H9 (cell line): ENCODE data around the gene TBATA. TPM values are rescaled to one million over a fixed set of nuclear protein-coding genes. Genes with fewer than 3 reads are reported as not detected.

Source experiments
- DNase-seq: peaks from one replicate; pipeline ENCODE4 v3.0.0-alpha.2; 2017
- H2AFZ ChIP-seq: one replicate; pipeline ENCODE4 v1.6.1; 2013; ENCODE audit warnings: mild to moderate bottlenecking, low read length, control low read depth, moderate library complexity
- H2AK5ac ChIP-seq: 2 replicates; pipeline ENCODE4 v1.6.1; 2013; ENCODE audit warnings: low read length, control low read depth, mixed read lengths; ENCODE audit not compliant: insufficient read length
- H2BK120ac ChIP-seq: one replicate; pipeline ENCODE4 v1.6.1; 2013; ENCODE audit warnings: low read depth, mild to moderate bottlenecking, low read length, control low read depth, inconsistent platforms; ENCODE audit not compliant: poor library complexity, severe bottlenecking
- H2BK12ac ChIP-seq: 2 replicates; pipeline ENCODE4 v1.6.1; 2013; ENCODE audit warnings: low read length, control low read depth, mixed read lengths, low read depth; ENCODE audit not compliant: insufficient read length
- H2BK15ac ChIP-seq: 2 replicates; pipeline ENCODE4 v1.6.1; 2013; ENCODE audit warnings: low read depth, low read length, control low read depth
- H2BK20ac ChIP-seq: one replicate; pipeline ENCODE4 v1.6.1; 2013; ENCODE audit warnings: low read depth, mild to moderate bottlenecking, low read length, control low read depth, inconsistent platforms; ENCODE audit not compliant: poor library complexity, severe bottlenecking
- H2BK5ac ChIP-seq: 2 replicates; pipeline ENCODE4 v1.6.1; 2013; ENCODE audit warnings: low read length, control low read depth, mixed read lengths; ENCODE audit not compliant: insufficient read length
- H3K14ac ChIP-seq: 2 replicates; pipeline ENCODE4 v1.6.1; 2013; ENCODE audit warnings: low read length, control low read depth; ENCODE audit not compliant: insufficient read depth
- H3K18ac ChIP-seq: 2 replicates; pipeline ENCODE4 v1.6.1; 2013; ENCODE audit warnings: low read depth, mild to moderate bottlenecking, mixed read lengths, low read length, control low read depth; ENCODE audit not compliant: insufficient read length
- H3K23ac ChIP-seq: 2 replicates; pipeline ENCODE4 v1.6.1; 2013; ENCODE audit warnings: low read length, control low read depth, mixed read lengths, low read depth; ENCODE audit not compliant: insufficient read length
- H3K23me2 ChIP-seq: 2 replicates; pipeline ENCODE4 v1.6.1; 2013; ENCODE audit warnings: low read depth, mild to moderate bottlenecking, mixed read lengths, low read length, control low read depth; ENCODE audit not compliant: insufficient read length, poor library complexity, severe bottlenecking
- H3K27ac ChIP-seq: 2 replicates; pipeline ENCODE4 v1.5.1; 2013; ENCODE audit warnings: low read length, control low read depth, mixed read lengths, low read depth; ENCODE audit not compliant: insufficient read length
- H3K27me3 ChIP-seq: 2 replicates; pipeline ENCODE4 v1.6.1; 2013; ENCODE audit warnings: low read length, control low read depth, inconsistent platforms; ENCODE audit not compliant: insufficient read depth
- H3K4ac ChIP-seq: 2 replicates; pipeline ENCODE4 v1.6.1; 2013; ENCODE audit warnings: low read depth, mild to moderate bottlenecking, control low read depth, inconsistent platforms, low read length, moderate library complexity
- H3K4me1 ChIP-seq: 2 replicates; pipeline ENCODE4 v1.6.1; 2013; ENCODE audit warnings: low read length, control low read depth, inconsistent platforms; ENCODE audit not compliant: insufficient read depth
- H3K4me2 ChIP-seq: 2 replicates; pipeline ENCODE4 v1.6.1; 2013; ENCODE audit warnings: low read length, control low read depth, mixed read lengths; ENCODE audit not compliant: insufficient read length, insufficient read depth
- H3K56ac ChIP-seq: 2 replicates; pipeline ENCODE4 v1.6.1; 2013; ENCODE audit warnings: low read depth, mild to moderate bottlenecking, mixed read lengths, low read length, control low read depth; ENCODE audit not compliant: insufficient read length
- H3K79me1 ChIP-seq: 2 replicates; pipeline ENCODE4 v1.6.1; 2013; ENCODE audit warnings: low read depth, mild to moderate bottlenecking, moderate library complexity, low read length, control low read depth, inconsistent platforms; ENCODE audit not compliant: insufficient read depth, poor library complexity, severe bottlenecking
- H3K79me2 ChIP-seq: 2 replicates; pipeline ENCODE4 v1.6.1; 2013; ENCODE audit warnings: low read length, control low read depth, inconsistent platforms; ENCODE audit not compliant: insufficient read depth
- H3K9ac ChIP-seq: 2 replicates; pipeline ENCODE4 v1.6.1; 2013; ENCODE audit warnings: low read length, control low read depth, mixed read lengths; ENCODE audit not compliant: insufficient read length; ENCODE audit errors: extremely low read depth
- H3K9me3 ChIP-seq: one replicate; pipeline ENCODE4 v1.6.1; 2013; ENCODE audit warnings: low read depth, low read length, inconsistent platforms; ENCODE audit not compliant: control insufficient read depth
- H3T11ph ChIP-seq: one replicate; pipeline ENCODE4 v1.6.1; 2013; ENCODE audit warnings: mild to moderate bottlenecking, low read length, control low read depth, inconsistent platforms
- H4K20me1 ChIP-seq: one replicate; pipeline ENCODE4 v1.6.1; 2013; ENCODE audit not compliant: control insufficient read depth, insufficient read length, insufficient read depth
- H4K5ac ChIP-seq: 2 replicates; pipeline ENCODE4 v1.6.1; 2013; ENCODE audit warnings: low read depth, mild to moderate bottlenecking, mixed read lengths, low read length, control low read depth; ENCODE audit not compliant: insufficient read length
- H4K8ac ChIP-seq: replicated peaks from 2 replicates; pipeline ENCODE4 v1.6.1; 2013; ENCODE audit warnings: low read length, control low read depth, mixed read lengths, low read depth; ENCODE audit not compliant: insufficient read length
- H4K91ac ChIP-seq: 2 replicates; pipeline ENCODE4 v1.6.1; 2013; ENCODE audit warnings: low read depth, mild to moderate bottlenecking, moderate library complexity, mixed read lengths, low read length, control low read depth; ENCODE audit not compliant: insufficient read length
- H3K27ac Mint-ChIP-seq, 3 experiments: 2 replicates in 2 of 3; 3 replicates in 1 of 3; pipeline ENCODE4 v1.8.0; 2020 to 2021; ENCODE audit warnings: mixed read lengths in 3 of 3, mild to moderate bottlenecking in 1 of 3, moderate library complexity in 1 of 3
- H3K27me3 Mint-ChIP-seq: 2 replicates; pipeline ENCODE4 v1.8.0; 2021; ENCODE audit warnings: low read depth, mild to moderate bottlenecking, moderate library complexity, mixed read lengths
- H3K36me3 Mint-ChIP-seq, 3 experiments: 2 replicates in 2 of 3; 3 replicates in 1 of 3; pipeline ENCODE4 v1.8.0; 2020 to 2021; ENCODE audit warnings: low read depth in 3 of 3, mixed read lengths in 3 of 3; ENCODE audit not compliant: insufficient read depth in 1 of 3
- H3K4me1 Mint-ChIP-seq, 2 experiments: 2 replicates each; pipeline ENCODE4 v1.8.0; 2020; ENCODE audit warnings: mixed read lengths in 2 of 2
- H3K4me3 Mint-ChIP-seq, 2 experiments: 2 replicates in 1 of 2; 3 replicates in 1 of 2; pipeline ENCODE4 v1.8.0; 2020 to 2021; ENCODE audit warnings: mild to moderate bottlenecking in 2 of 2, mixed read lengths in 2 of 2, moderate library complexity in 1 of 2
- H3K9me3 Mint-ChIP-seq, 2 experiments: 2 replicates in 1 of 2; 3 replicates in 1 of 2; pipeline ENCODE4 v1.8.0; 2020; ENCODE audit warnings: mild to moderate bottlenecking in 2 of 2, mixed read lengths in 2 of 2, moderate library complexity in 1 of 2
- WGBS: extraction: QIAGEN DNeasy Blood & Tissue Kit; methylation state at CpG from one replicate; pipeline ENCODE4 v1.1.7; 2013; ENCODE audit warnings: missing lambda C conversion rate, low lambda C conversion rate, mixed read lengths; ENCODE audit not compliant: insufficient read length; ENCODE audit errors: extremely low coverage; 5-methylcytosine and 5-hydroxymethylcytosine counted together
- total RNA-seq: library from RNA; stranded (reverse); gene quantifications from 2 replicates; pipeline ENCODE4 v1.2.1, GENCODE V29; 2021
- TF ChIP-seq, protein P1 (sequence below): fragments of 200-600 bp; sonication (generic); conservative IDR thresholded peaks from 3 replicates; pipeline ENCODE4 v1.8.0; 2021; ENCODE audit warnings: antibody characterized with exemption, mild to moderate bottlenecking

The TBATA gene
- total RNA-seq, 1 experiment from 2014 or later: not detected

DNA sequence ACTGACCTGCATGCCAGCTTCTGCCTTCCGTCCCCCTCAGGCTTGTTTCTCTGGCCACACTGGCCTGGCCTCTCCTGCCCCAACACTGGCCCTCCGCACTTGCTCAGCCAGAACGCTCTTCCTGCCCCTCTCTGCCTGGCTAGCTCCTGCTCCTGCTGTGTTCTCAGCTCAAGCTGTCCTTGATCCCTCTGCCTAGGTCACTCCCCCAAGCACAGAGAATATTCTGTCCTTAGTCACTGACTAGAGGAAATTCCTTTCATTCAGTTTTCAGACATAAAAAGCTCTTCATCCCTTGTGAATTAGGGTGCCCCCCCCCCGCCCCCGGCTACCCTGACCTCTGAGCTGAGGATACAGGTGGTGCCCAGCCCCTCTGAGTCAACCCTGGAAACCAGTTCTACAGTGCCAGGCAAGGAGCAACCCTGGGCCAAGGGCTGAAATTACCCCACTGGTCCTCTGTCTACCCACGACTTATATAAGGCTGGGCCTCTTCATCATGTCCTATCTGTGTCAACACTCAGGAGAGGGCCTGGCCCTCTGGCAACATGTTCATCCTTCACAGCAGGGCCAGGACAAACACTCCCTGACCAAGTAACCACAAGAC is 23.9 kb upstream of the TBATA start:
- Histone ChIP-seq H3K27me3 (no peaks in the 10 kb centered on the region), H3K56ac (no peak overlapping the region), H4K5ac (no peak overlapping the region), H4K20me1 (no peaks in the 10 kb centered on the region), H3K4me2 (no peak overlapping the region), H3K23ac (no peak overlapping the region), H4K91ac (no peak overlapping the region), H3K14ac (no peak overlapping the region; the same call in 1 of the 2 replicates), H2BK120ac (no peak overlapping the region), H3T11ph (no peak overlapping the region), H2AFZ (no peak overlapping the region), H4K8ac (no peak overlapping the region), H3K79me2 (no peaks in the 10 kb centered on the region), H2BK20ac (no peak overlapping the region), H2BK15ac (no peak overlapping the region), H2AK5ac (no peak overlapping the region), H3K27ac (no peak overlapping the region), H3K9me3 (no peaks in the 10 kb centered on the region), H3K4ac (no peak overlapping the region), H2BK12ac (no peak overlapping the region), H3K18ac (no peak overlapping the region), H2BK5ac (no peak overlapping the region), H3K23me2 (no peaks in the 10 kb centered on the region), H3K4me1 (peaks cover 6% of the 10 kb centered on the region; the same call in 1 of the 2 replicates), H3K9ac (no peak overlapping the region), H3K79me1 (no peaks in the 10 kb centered on the region)
- TF ChIP-seq, protein P1, sequence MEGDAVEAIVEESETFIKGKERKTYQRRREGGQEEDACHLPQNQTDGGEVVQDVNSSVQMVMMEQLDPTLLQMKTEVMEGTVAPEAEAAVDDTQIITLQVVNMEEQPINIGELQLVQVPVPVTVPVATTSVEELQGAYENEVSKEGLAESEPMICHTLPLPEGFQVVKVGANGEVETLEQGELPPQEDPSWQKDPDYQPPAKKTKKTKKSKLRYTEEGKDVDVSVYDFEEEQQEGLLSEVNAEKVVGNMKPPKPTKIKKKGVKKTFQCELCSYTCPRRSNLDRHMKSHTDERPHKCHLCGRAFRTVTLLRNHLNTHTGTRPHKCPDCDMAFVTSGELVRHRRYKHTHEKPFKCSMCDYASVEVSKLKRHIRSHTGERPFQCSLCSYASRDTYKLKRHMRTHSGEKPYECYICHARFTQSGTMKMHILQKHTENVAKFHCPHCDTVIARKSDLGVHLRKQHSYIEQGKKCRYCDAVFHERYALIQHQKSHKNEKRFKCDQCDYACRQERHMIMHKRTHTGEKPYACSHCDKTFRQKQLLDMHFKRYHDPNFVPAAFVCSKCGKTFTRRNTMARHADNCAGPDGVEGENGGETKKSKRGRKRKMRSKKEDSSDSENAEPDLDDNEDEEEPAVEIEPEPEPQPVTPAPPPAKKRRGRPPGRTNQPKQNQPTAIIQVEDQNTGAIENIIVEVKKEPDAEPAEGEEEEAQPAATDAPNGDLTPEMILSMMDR: no peak
- no peaks in the 10 kb centered on the region; the same call in 1 of the 2 replicates for H3K27me3 Mint-ChIP-seq
- no peaks in the 10 kb centered on the region; a peak in 1 of 5 replicates for H3K9me3 Mint-ChIP-seq
- DNase-seq: no peak
- H3K4me3 Mint-ChIP-seq: no peak overlapping the region
- peaks cover 21 to 22% of the 10 kb centered on the region in 2 experiments for H3K4me1 Mint-ChIP-seq
- no CpG with 5 or more reads among the region's 6 CpGs for WGBS
- 0 out of 7 replicates have a peak overlapping the region, but pooled peaks of 1 of the 3 experiments have one; percentile 15 for H3K27ac Mint-ChIP-seq
- H3K36me3 Mint-ChIP-seq: no peaks in the 10 kb centered on the region
